BLaER1 (cell line): ENCODE data around the gene PLCD1.
"Not testable (repeated sequence)": the region's sequence is repeated elsewhere in the genome, so short reads cannot be mapped to it uniquely, and the experiment has no call there.

Experiments used
- H3K27ac ChIP-seq: shearing (Covaris generic); formaldehyde crosslinking; 2 replicates; pipeline ENCODE4 v1.8.1; 2022
- H3K27me3 ChIP-seq: shearing (Covaris generic); formaldehyde crosslinking; 2 replicates; pipeline ENCODE4 v1.8.1; 2022
- H3K36me3 ChIP-seq: shearing (Covaris generic); formaldehyde crosslinking; 2 replicates; pipeline ENCODE4 v1.8.1; 2022
- H3K4me1 ChIP-seq: shearing (Covaris generic); formaldehyde crosslinking; 2 replicates; pipeline ENCODE4 v1.8.1; 2022
- H3K4me2 ChIP-seq: shearing (Covaris generic); formaldehyde crosslinking; 2 replicates; pipeline ENCODE4 v1.8.1; 2022
- H3K4me3 ChIP-seq: shearing (Covaris generic); formaldehyde crosslinking; 2 replicates; pipeline ENCODE4 v1.8.1; 2022
- H3K9ac ChIP-seq: shearing (Covaris generic); formaldehyde crosslinking; 2 replicates; pipeline ENCODE4 v1.8.1; 2022
- H3K9me3 ChIP-seq: shearing (Covaris generic); formaldehyde crosslinking; 2 replicates; pipeline ENCODE4 v1.8.1; 2022
- H4K20me1 ChIP-seq: shearing (Covaris generic); formaldehyde crosslinking; 2 replicates; pipeline ENCODE4 v1.8.1; 2022
- Cebpa-rat ChIP-seq: shearing (Covaris generic); IDR thresholded peaks from 2 replicates; pipeline ENCODE4 v1.8.1; 2022

PLCD1 gene

GRCh38 chr3:38036906-38037305, 7.5 kb upstream of the PLCD1 start:
- no peak overlapping the region for H3K9ac ChIP-seq
- H3K4me2 ChIP-seq, result no peak overlapping the region
- H3K4me1 ChIP-seq, result peaks cover 32% of the 10 kb centered on the region
- H3K27ac ChIP-seq, result no peak overlapping the region
- H3K9me3 ChIP-seq, result no peaks in the 10 kb centered on the region
- no peak overlapping the region for H3K4me3 ChIP-seq
- TF ChIP-seq Cebpa-rat, result no peak
- H3K27me3 ChIP-seq, result peaks cover 7% of the 10 kb centered on the region; the same call in 1 of the 2 replicates
- no peaks in the 10 kb centered on the region for H3K36me3 ChIP-seq
- no peaks in the 10 kb centered on the region for H4K20me1 ChIP-seq

- H3K4me3 ChIP-seq, result no peak overlapping the region
- H3K9me3 ChIP-seq, result no peaks in the 10 kb centered on the region
- H3K4me1 ChIP-seq, result peaks cover 32% of the 10 kb centered on the region
- H4K20me1 ChIP-seq, result no peaks in the 10 kb centered on the region
- H3K27ac ChIP-seq, result no peak overlapping the region
- peaks cover 13% of the 10 kb centered on the region for H3K27me3 ChIP-seq
- no peak overlapping the region for H3K9ac ChIP-seq
- H3K36me3 ChIP-seq, result no peaks in the 10 kb centered on the region
- H3K4me2 ChIP-seq, result no peak overlapping the region
- TF ChIP-seq Cebpa-rat, result no peak
These were observed 6.8 kb upstream of the PLCD1 start for GRCh38 chr3:38036286-38036685.

- Histone ChIP-seq H3K27me3 (peaks cover 32% of the 10 kb centered on the region), H3K4me1 (peaks cover 28% of the 10 kb centered on the region)
- H3K36me3 ChIP-seq, H3K9ac ChIP-seq, H3K4me2 ChIP-seq, H3K4me3 ChIP-seq, H3K27ac ChIP-seq, H4K20me1 ChIP-seq, H3K9me3 ChIP-seq: not testable (repeated sequence)
These were observed 4.9 kb upstream of the PLCD1 start for GRCh38 chr3:38034335-38034734.

- Histone ChIP-seq H3K4me1 (peaks cover 20% of the 10 kb centered on the region), H3K27me3 (peaks cover 40% of the 10 kb centered on the region)
- not testable (repeated sequence) for H4K20me1 ChIP-seq, H3K9ac ChIP-seq, H3K4me2 ChIP-seq, H3K4me3 ChIP-seq, H3K27ac ChIP-seq, H3K36me3 ChIP-seq, H3K9me3 ChIP-seq
These were observed 4.1 kb upstream of the PLCD1 start for GRCh38 chr3:38033586-38033985.

- Histone ChIP-seq H3K36me3 (no peaks in the 10 kb centered on the region), H3K9ac (no peak overlapping the region), H3K27ac (no peak overlapping the region), H4K20me1 (0 out of 2 replicates have a peak, but pooled peaks cover 7% of the 10 kb centered on the region), H3K4me3 (no peak overlapping the region), H3K4me1 (peaks cover 14% of the 10 kb centered on the region), H3K4me2 (peak overlapping the region; percentile 6), H3K27me3 (peaks cover 52% of the 10 kb centered on the region), H3K9me3 (no peaks in the 10 kb centered on the region; the same call in 1 of the 2 replicates)
- no peak for TF ChIP-seq Cebpa-rat
These were observed 3.0 kb upstream of the PLCD1 start for GRCh38 chr3:38032328-38032865.

GRCh38 chr3:38031022-38031994, 1.9 kb upstream of the PLCD1 start:
- Histone ChIP-seq H4K20me1 (0 out of 2 replicates have a peak, but pooled peaks cover 7% of the 10 kb centered on the region), H3K9me3 (no peaks in the 10 kb centered on the region; the same call in 1 of the 2 replicates), H3K4me3 (no peak overlapping the region), H3K4me1 (peaks cover 14% of the 10 kb centered on the region), H3K27me3 (peaks cover 58% of the 10 kb centered on the region), H3K9ac (no peak overlapping the region), H3K27ac (no peak overlapping the region), H3K36me3 (no peaks in the 10 kb centered on the region), H3K4me2 (no peak overlapping the region)
- TF ChIP-seq Cebpa-rat, result no peak

- H4K20me1 ChIP-seq, result 0 out of 2 replicates have a peak, but pooled peaks cover 7% of the 10 kb centered on the region
- no peak overlapping the region for H3K9ac ChIP-seq
- no peaks in the 10 kb centered on the region for H3K36me3 ChIP-seq
- no peak overlapping the region for H3K27ac ChIP-seq
- H3K4me3 ChIP-seq, result peak overlapping the region; percentile 56; the same call in 1 of the 2 replicates
- peak overlapping the region; percentile 71 for H3K4me2 ChIP-seq
- peaks cover 58% of the 10 kb centered on the region for H3K27me3 ChIP-seq
- TF ChIP-seq Cebpa-rat, result no peak
- peaks cover 23% of the 10 kb centered on the region for H3K4me1 ChIP-seq
- H3K9me3 ChIP-seq, result no peaks in the 10 kb centered on the region; the same call in 1 of the 2 replicates
These were observed 932 bp upstream of the PLCD1 start for GRCh38 chr3:38030126-38031021.

GRCh38 chr3:38028621-38029361, 651 bp downstream of the PLCD1 start:
- H3K9me3 ChIP-seq, result no peaks in the 10 kb centered on the region; the same call in 1 of the 2 replicates
- H3K4me2 ChIP-seq, result no peak overlapping the region
- H3K9ac ChIP-seq, result no peak overlapping the region
- no peak overlapping the region for H3K27ac ChIP-seq
- H3K27me3 ChIP-seq, result peaks cover 58% of the 10 kb centered on the region
- no peak overlapping the region for H3K4me3 ChIP-seq
- TF ChIP-seq Cebpa-rat, result no peak
- peaks cover 28% of the 10 kb centered on the region for H3K4me1 ChIP-seq
- H4K20me1 ChIP-seq, result 0 out of 2 replicates have a peak, but pooled peaks cover 7% of the 10 kb centered on the region
- H3K36me3 ChIP-seq, result no peaks in the 10 kb centered on the region
